GM23338 (cell line): ENCODE measurements around the gene HDAC3. TPM values are rescaled to one million over a fixed set of nuclear protein-coding genes. Genes with fewer than 3 reads are reported as not detected.

Experiments
- ATAC-seq: fragments of 200-7000 bp; cut with Tn5 transposase; 3 replicates; pipeline ENCODE4 v1.9.1; 2020
- DNase-seq: peaks from one replicate; pipeline ENCODE4 v3.0.0-alpha.2; 2015; ENCODE audit warnings: low spot score
- H2AFZ ChIP-seq: fragments of 200-600 bp; sonication (generic); 2 replicates; pipeline ENCODE4 v1.8.0; 2016; ENCODE audit warnings: antibody characterized with exemption, mild to moderate bottlenecking, moderate library complexity
- H3F3A ChIP-seq: fragments of 200-600 bp; sonication (generic); replicated peaks from 2 replicates; pipeline ENCODE4 v1.8.0; 2017; ENCODE audit warnings: antibody characterized with exemption, mixed run types, low read depth
- H3K27ac ChIP-seq: fragments of 200-600 bp; sonication (generic); 2 replicates; pipeline ENCODE4 v1.6.1; 2016; ENCODE audit warnings: low read depth
- H3K27me3 ChIP-seq: fragments of 200-600 bp; sonication (generic); 2 replicates; pipeline ENCODE4 v1.8.0; 2016; ENCODE audit warnings: mild to moderate bottlenecking, mixed run types, moderate library complexity; ENCODE audit not compliant: insufficient read depth
- H3K36me3 ChIP-seq: fragments of 200-600 bp; sonication (generic); 2 replicates; pipeline ENCODE4 v1.8.0; 2016; ENCODE audit warnings: mild to moderate bottlenecking; ENCODE audit not compliant: insufficient read depth
- H3K4me1 ChIP-seq: fragments of 200-600 bp; sonication (generic); 2 replicates; pipeline ENCODE4 v1.8.0; 2016; ENCODE audit warnings: mild to moderate bottlenecking, moderate library complexity; ENCODE audit not compliant: insufficient read depth
- H3K4me2 ChIP-seq: fragments of 200-600 bp; sonication (generic); 2 replicates; pipeline ENCODE4 v1.7.1; 2017; ENCODE audit warnings: mixed run types
- H3K4me3 ChIP-seq: fragments of 200-600 bp; sonication (generic); 2 replicates; pipeline ENCODE4 v1.6.1; 2016; ENCODE audit warnings: mixed run types
- H3K79me2 ChIP-seq: fragments of 200-600 bp; sonication (generic); replicated peaks from 2 replicates; pipeline ENCODE4 v1.8.0; 2017; ENCODE audit warnings: mild to moderate bottlenecking; ENCODE audit not compliant: insufficient read depth
- H3K9me2 ChIP-seq: fragments of 200-600 bp; sonication (generic); 2 replicates; pipeline ENCODE4 v1.8.0; 2017; ENCODE audit not compliant: insufficient read depth
- H4K20me1 ChIP-seq: fragments of 200-600 bp; sonication (generic); replicated peaks from 2 replicates; pipeline ENCODE4 v1.8.0; 2017; ENCODE audit warnings: mild to moderate bottlenecking; ENCODE audit not compliant: insufficient read depth
- H3K27ac Mint-ChIP-seq: 2 replicates; pipeline ENCODE4 v1.8.0; 2020; ENCODE audit warnings: inconsistent platforms, mild to moderate bottlenecking, moderate library complexity, mixed read lengths
- H3K27me3 Mint-ChIP-seq: 3 replicates; pipeline ENCODE4 v1.8.0; 2022; ENCODE audit warnings: low read depth, mild to moderate bottlenecking, moderate library complexity, mixed read lengths, inconsistent platforms; ENCODE audit not compliant: insufficient read depth, poor library complexity
- H3K36me3 Mint-ChIP-seq: 3 replicates; pipeline ENCODE4 v1.8.0; 2021; ENCODE audit warnings: low read depth, mild to moderate bottlenecking, inconsistent platforms, moderate library complexity, mixed read lengths
- H3K4me1 Mint-ChIP-seq: 3 replicates; pipeline ENCODE4 v1.8.0; 2020; ENCODE audit warnings: mild to moderate bottlenecking, inconsistent platforms, mixed read lengths
- H3K4me3 Mint-ChIP-seq: 3 replicates; pipeline ENCODE4 v1.8.0; 2021; ENCODE audit warnings: moderate library complexity, mild to moderate bottlenecking, inconsistent platforms, mixed read lengths
- H3K9me3 Mint-ChIP-seq: 3 replicates; pipeline ENCODE4 v1.8.0; 2020; ENCODE audit warnings: moderate library complexity, mild to moderate bottlenecking, inconsistent platforms, mixed read lengths
- CREB1 ChIP-seq: fragments of 250-450 bp; sonication (Bioruptor Pico); IDR thresholded peaks from 2 replicates; pipeline ENCODE4 v1.5.0; 2020; ENCODE audit warnings: low read depth, mild to moderate bottlenecking, moderate library complexity
- EZH2 ChIP-seq: fragments of 200-600 bp; sonication (generic); IDR thresholded peaks from one replicate; pipeline ENCODE4 v1.8.0; 2017; ENCODE audit warnings: antibody characterized with exemption, mild to moderate bottlenecking, low read depth; ENCODE audit not compliant: unreplicated experiment
- EZH2phosphoT487 ChIP-seq: fragments of 200-600 bp; sonication (generic); IDR thresholded peaks from one replicate; pipeline ENCODE4 v1.8.1; 2018; ENCODE audit warnings: antibody characterized with exemption; ENCODE audit not compliant: unreplicated experiment
- JUNB ChIP-seq: IDR thresholded peaks from one replicate; pipeline ENCODE4 v1.6.1; 2016; ENCODE audit warnings: antibody characterized with exemption; ENCODE audit not compliant: unreplicated experiment
- NANOG ChIP-seq: IDR thresholded peaks from 2 replicates; pipeline ENCODE4 v1.6.1; 2016; ENCODE audit warnings: antibody characterized with exemption, borderline replicate concordance
- POLR2AphosphoS5 ChIP-seq: IDR thresholded peaks from 2 replicates; pipeline ENCODE4 v1.6.1; 2016; ENCODE audit warnings: antibody characterized with exemption, low read depth
- STAT1 ChIP-seq: IDR thresholded peaks from one replicate; pipeline ENCODE4 v1.6.1; 2016; ENCODE audit warnings: antibody characterized with exemption; ENCODE audit not compliant: unreplicated experiment
- ZNF114 ChIP-seq: fragments of 250-450 bp; sonication (Bioruptor Pico); IDR thresholded peaks from 2 replicates; pipeline ENCODE4 v1.5.0; 2020; ENCODE audit warnings: mild to moderate bottlenecking, moderate library complexity
- ZNF331 ChIP-seq: fragments of 250-450 bp; sonication (Bioruptor Pico); IDR thresholded peaks from 2 replicates; pipeline ENCODE4 v1.5.0; 2020; ENCODE audit warnings: low read depth, mild to moderate bottlenecking, moderate library complexity
- polyA plus RNA-seq: library from polyadenylated mRNA; unstranded; fragments of >200 nt; fragmentation: Nextera tagmentation; extraction: Ambion mirVana; gene quantifications from 2 replicates; pipeline ENCODE4 v1.2.1, GENCODE V29; 2016
- total RNA-seq: library from RNA; depleted of rRNA; stranded (reverse); fragments of >200 nt; shearing (Covaris generic); gene quantifications from 2 replicates; pipeline ENCODE4 v1.2.3, GENCODE V29; 2014
- TF ChIP-seq, protein P1 (sequence below), 2 experiments: fragments of 200-600 bp in 1 of 2; sonication (generic) in 1 of 2; conservative IDR thresholded peaks; 2 replicates each; pipeline versions ENCODE4 v1.5.1 to v1.6.1; 2016 to 2017; ENCODE audit warnings: antibody characterized with exemption in 2 of 2, low read depth in 2 of 2, mild to moderate bottlenecking in 2 of 2, moderate library complexity in 1 of 2
- TF ChIP-seq, protein P2 (sequence below): IDR thresholded peaks from 2 replicates; pipeline ENCODE4 v1.6.1; 2016; ENCODE audit warnings: antibody characterized with exemption
- TF ChIP-seq, protein P3 (sequence below): fragments of 250-450 bp; sonication (Bioruptor Pico); IDR thresholded peaks from 2 replicates; pipeline ENCODE4 v1.5.0; 2020; ENCODE audit warnings: mild to moderate bottlenecking, moderate library complexity
- TF ChIP-seq, protein P4 (sequence below): IDR thresholded peaks from one replicate; pipeline ENCODE4 v1.6.1; 2018; ENCODE audit warnings: antibody characterized with exemption; ENCODE audit not compliant: unreplicated experiment

The HDAC3 gene
- total and polyA plus RNA-seq, 2 experiments from 2014 or later: 59.2 to 90.0 TPM

DNA sequence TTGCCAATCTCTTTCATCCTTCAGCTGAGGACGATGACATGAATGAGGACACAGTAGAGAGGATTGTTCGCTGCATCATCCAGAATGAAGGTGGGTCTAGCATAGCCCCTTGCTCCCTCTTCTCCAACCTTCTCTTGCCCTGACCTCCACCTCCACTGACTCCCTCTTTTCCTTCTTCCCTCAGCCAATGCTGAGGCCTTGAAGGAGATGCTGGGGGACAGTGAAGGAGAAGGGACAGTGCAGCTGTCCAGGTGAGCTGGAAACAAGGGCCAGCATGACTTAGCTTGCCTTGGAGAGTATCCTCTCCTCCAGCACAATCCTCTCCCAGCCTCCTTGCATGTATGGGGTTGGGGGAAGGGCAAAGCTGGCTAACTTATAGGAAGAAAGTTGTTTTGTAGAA, 2.1 kb upstream of the HDAC3 start:
- H3K9me2 ChIP-seq: no peaks in the 10 kb centered on the region
- no peak overlapping the region; the same call in 1 of the 2 replicates for H3K4me3 ChIP-seq
- DNase-seq (no peak), ATAC-seq (no peak)
- H3K36me3 Mint-ChIP-seq: peaks cover 40% of the 10 kb centered on the region
- H3K4me1 ChIP-seq: peaks cover 20% of the 10 kb centered on the region
- H3K27ac Mint-ChIP-seq: no peak overlapping the region
- no peak overlapping the region for H2AFZ ChIP-seq
- H3K9me3 Mint-ChIP-seq: no peaks in the 10 kb centered on the region
- H3K79me2 ChIP-seq: peaks cover 28% of the 10 kb centered on the region
- peaks cover 3% of the 10 kb centered on the region; the same call in 1 of the 2 replicates for H3K27me3 ChIP-seq
- no peak overlapping the region for H3K27ac ChIP-seq
- H3K4me1 Mint-ChIP-seq: peaks cover 34% of the 10 kb centered on the region
- H3K36me3 ChIP-seq: 0 out of 2 replicates have a peak, but pooled peaks cover 3% of the 10 kb centered on the region
- peaks cover 23% of the 10 kb centered on the region for H4K20me1 ChIP-seq
- TF ChIP-seq JUNB (no peak), EZH2phosphoT487 (no peak), STAT1 (no peak), POLR2AphosphoS5 (no peak), ZNF114 (no peak), EZH2 (no peak), CREB1 (CRISPR knock-in tag) (no peak), ZNF331 (CRISPR knock-in tag) (no peak), NANOG (no peak)
- TF ChIP-seq, protein P1, sequence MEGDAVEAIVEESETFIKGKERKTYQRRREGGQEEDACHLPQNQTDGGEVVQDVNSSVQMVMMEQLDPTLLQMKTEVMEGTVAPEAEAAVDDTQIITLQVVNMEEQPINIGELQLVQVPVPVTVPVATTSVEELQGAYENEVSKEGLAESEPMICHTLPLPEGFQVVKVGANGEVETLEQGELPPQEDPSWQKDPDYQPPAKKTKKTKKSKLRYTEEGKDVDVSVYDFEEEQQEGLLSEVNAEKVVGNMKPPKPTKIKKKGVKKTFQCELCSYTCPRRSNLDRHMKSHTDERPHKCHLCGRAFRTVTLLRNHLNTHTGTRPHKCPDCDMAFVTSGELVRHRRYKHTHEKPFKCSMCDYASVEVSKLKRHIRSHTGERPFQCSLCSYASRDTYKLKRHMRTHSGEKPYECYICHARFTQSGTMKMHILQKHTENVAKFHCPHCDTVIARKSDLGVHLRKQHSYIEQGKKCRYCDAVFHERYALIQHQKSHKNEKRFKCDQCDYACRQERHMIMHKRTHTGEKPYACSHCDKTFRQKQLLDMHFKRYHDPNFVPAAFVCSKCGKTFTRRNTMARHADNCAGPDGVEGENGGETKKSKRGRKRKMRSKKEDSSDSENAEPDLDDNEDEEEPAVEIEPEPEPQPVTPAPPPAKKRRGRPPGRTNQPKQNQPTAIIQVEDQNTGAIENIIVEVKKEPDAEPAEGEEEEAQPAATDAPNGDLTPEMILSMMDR (conservative IDR thresholded peaks at IDR 0.05; ENCODE audit: low read depth in 2 of 2): no peak
- TF ChIP-seq, protein P2, sequence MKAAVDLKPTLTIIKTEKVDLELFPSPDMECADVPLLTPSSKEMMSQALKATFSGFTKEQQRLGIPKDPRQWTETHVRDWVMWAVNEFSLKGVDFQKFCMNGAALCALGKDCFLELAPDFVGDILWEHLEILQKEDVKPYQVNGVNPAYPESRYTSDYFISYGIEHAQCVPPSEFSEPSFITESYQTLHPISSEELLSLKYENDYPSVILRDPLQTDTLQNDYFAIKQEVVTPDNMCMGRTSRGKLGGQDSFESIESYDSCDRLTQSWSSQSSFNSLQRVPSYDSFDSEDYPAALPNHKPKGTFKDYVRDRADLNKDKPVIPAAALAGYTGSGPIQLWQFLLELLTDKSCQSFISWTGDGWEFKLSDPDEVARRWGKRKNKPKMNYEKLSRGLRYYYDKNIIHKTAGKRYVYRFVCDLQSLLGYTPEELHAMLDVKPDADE: no peak
- TF ChIP-seq, protein P3, sequence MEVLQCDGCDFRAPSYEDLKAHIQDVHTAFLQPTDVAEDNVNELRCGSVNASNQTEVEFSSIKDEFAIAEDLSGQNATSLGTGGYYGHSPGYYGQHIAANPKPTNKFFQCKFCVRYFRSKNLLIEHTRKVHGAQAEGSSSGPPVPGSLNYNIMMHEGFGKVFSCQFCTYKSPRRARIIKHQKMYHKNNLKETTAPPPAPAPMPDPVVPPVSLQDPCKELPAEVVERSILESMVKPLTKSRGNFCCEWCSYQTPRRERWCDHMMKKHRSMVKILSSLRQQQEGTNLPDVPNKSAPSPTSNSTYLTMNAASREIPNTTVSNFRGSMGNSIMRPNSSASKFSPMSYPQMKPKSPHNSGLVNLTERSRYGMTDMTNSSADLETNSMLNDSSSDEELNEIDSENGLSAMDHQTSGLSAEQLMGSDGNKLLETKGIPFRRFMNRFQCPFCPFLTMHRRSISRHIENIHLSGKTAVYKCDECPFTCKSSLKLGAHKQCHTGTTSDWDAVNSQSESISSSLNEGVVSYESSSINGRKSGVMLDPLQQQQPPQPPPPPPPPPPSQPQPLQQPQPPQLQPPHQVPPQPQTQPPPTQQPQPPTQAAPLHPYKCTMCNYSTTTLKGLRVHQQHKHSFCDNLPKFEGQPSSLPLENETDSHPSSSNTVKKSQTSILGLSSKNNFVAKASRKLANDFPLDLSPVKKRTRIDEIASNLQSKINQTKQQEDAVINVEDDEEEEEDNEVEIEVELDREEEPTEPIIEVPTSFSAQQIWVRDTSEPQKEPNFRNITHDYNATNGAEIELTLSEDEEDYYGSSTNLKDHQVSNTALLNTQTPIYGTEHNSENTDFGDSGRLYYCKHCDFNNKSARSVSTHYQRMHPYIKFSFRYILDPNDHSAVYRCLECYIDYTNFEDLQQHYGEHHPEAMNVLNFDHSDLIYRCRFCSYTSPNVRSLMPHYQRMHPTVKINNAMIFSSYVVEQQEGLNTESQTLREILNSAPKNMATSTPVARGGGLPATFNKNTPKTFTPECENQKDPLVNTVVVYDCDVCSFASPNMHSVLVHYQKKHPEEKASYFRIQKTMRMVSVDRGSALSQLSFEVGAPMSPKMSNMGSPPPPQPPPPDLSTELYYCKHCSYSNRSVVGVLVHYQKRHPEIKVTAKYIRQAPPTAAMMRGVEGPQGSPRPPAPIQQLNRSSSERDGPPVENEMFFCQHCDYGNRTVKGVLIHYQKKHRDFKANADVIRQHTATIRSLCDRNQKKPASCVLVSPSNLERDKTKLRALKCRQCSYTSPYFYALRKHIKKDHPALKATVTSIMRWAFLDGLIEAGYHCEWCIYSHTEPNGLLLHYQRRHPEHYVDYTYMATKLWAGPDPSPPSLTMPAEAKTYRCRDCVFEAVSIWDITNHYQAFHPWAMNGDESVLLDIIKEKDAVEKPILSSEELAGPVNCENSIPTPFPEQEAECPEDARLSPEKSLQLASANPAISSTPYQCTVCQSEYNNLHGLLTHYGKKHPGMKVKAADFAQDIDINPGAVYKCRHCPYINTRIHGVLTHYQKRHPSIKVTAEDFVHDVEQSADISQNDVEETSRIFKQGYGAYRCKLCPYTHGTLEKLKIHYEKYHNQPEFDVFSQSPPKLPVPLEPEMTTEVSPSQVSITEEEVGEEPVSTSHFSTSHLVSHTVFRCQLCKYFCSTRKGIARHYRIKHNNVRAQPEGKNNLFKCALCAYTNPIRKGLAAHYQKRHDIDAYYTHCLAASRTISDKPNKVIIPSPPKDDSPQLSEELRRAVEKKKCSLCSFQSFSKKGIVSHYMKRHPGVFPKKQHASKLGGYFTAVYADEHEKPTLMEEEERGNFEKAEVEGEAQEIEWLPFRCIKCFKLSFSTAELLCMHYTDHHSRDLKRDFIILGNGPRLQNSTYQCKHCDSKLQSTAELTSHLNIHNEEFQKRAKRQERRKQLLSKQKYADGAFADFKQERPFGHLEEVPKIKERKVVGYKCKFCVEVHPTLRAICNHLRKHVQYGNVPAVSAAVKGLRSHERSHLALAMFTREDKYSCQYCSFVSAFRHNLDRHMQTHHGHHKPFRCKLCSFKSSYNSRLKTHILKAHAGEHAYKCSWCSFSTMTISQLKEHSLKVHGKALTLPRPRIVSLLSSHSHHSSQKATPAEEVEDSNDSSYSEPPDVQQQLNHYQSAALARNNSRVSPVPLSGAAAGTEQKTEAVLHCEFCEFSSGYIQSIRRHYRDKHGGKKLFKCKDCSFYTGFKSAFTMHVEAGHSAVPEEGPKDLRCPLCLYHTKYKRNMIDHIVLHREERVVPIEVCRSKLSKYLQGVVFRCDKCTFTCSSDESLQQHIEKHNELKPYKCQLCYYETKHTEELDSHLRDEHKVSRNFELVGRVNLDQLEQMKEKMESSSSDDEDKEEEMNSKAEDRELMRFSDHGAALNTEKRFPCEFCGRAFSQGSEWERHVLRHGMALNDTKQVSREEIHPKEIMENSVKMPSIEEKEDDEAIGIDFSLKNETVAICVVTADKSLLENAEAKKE: no peak
- TF ChIP-seq, protein P4, sequence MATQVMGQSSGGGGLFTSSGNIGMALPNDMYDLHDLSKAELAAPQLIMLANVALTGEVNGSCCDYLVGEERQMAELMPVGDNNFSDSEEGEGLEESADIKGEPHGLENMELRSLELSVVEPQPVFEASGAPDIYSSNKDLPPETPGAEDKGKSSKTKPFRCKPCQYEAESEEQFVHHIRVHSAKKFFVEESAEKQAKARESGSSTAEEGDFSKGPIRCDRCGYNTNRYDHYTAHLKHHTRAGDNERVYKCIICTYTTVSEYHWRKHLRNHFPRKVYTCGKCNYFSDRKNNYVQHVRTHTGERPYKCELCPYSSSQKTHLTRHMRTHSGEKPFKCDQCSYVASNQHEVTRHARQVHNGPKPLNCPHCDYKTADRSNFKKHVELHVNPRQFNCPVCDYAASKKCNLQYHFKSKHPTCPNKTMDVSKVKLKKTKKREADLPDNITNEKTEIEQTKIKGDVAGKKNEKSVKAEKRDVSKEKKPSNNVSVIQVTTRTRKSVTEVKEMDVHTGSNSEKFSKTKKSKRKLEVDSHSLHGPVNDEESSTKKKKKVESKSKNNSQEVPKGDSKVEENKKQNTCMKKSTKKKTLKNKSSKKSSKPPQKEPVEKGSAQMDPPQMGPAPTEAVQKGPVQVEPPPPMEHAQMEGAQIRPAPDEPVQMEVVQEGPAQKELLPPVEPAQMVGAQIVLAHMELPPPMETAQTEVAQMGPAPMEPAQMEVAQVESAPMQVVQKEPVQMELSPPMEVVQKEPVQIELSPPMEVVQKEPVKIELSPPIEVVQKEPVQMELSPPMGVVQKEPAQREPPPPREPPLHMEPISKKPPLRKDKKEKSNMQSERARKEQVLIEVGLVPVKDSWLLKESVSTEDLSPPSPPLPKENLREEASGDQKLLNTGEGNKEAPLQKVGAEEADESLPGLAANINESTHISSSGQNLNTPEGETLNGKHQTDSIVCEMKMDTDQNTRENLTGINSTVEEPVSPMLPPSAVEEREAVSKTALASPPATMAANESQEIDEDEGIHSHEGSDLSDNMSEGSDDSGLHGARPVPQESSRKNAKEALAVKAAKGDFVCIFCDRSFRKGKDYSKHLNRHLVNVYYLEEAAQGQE: no peak
- H3K27me3 Mint-ChIP-seq: peaks cover 8% of the 10 kb centered on the region
- H3F3A ChIP-seq: 0 out of 2 replicates have a peak, but pooled peaks cover 14% of the 10 kb centered on the region
- H3K4me2 ChIP-seq: peak overlapping the region; percentile 95; the same call in 1 of the 2 replicates
- peak overlapping the region; percentile 91; the same call in 2 of the 3 replicates for H3K4me3 Mint-ChIP-seq
